Measurements from ENCODE around the gene KIAA1328. TPM values are rescaled to one million over a fixed set of nuclear protein-coding genes. Genes with fewer than 3 reads are reported as not detected.

KIAA1328 gene
- total RNA-seq, 2 donors from 2014 or later = 9.0 to 13.9 TPM

- no peaks in the 10 kb centered on the region for H3K36me3 Mint-ChIP-seq (ENCODE audit: low read depth)
- H3K9me3 ChIP-seq (ENCODE audit: control insufficient read depth, low read length, poor library complexity, severe bottlenecking) = no peaks in the 10 kb centered on the region
- no peaks in the 10 kb centered on the region for H3K27me3 Mint-ChIP-seq
- ATAC-seq = no peak
- H3K4me1 Mint-ChIP-seq = peaks cover 31% of the 10 kb centered on the region
- peak overlapping the region; percentile 4 for H3K27ac Mint-ChIP-seq
- DNase-seq = no peak
- H3K4me3 Mint-ChIP-seq = no peak overlapping the region
These were observed 2.2 kb downstream of the KIAA1328 start for GRCh38 chr18:36831139-36831538.

- H3K4me1 Mint-ChIP-seq = peaks cover 22% of the 10 kb centered on the region
- no peaks in the 10 kb centered on the region for H3K9me3 ChIP-seq (ENCODE audit: control insufficient read depth, low read length, poor library complexity, severe bottlenecking)
- no peak overlapping the region for H3K27ac Mint-ChIP-seq
- ATAC-seq (no peak), DNase-seq (no peak)
- H3K4me3 Mint-ChIP-seq = no peak overlapping the region
- no peaks in the 10 kb centered on the region for H3K27me3 Mint-ChIP-seq
- H3K36me3 Mint-ChIP-seq (ENCODE audit: low read depth) = no peaks in the 10 kb centered on the region
These were observed 4.2 kb downstream of the KIAA1328 start for GRCh38 chr18:36833120-36833519.

- H3K9me3 ChIP-seq (ENCODE audit: control insufficient read depth, low read length, poor library complexity, severe bottlenecking) = no peaks in the 10 kb centered on the region
- no peak overlapping the region for H3K27ac Mint-ChIP-seq
- H3K36me3 Mint-ChIP-seq (ENCODE audit: low read depth) = peaks cover 5% of the 10 kb centered on the region
- ATAC-seq (no peak), DNase-seq (no peak)
- H3K4me1 Mint-ChIP-seq = peaks cover 11% of the 10 kb centered on the region
- H3K4me3 Mint-ChIP-seq = no peak overlapping the region
- no peaks in the 10 kb centered on the region for H3K27me3 Mint-ChIP-seq
These were observed 7.0 kb downstream of the KIAA1328 start for GRCh38 chr18:36835927-36836326.

- H3K4me1 Mint-ChIP-seq = peaks cover 10% of the 10 kb centered on the region
- H3K9me3 ChIP-seq (ENCODE audit: control insufficient read depth, low read length, poor library complexity, severe bottlenecking) = no peaks in the 10 kb centered on the region
- H3K27ac Mint-ChIP-seq = no peak overlapping the region
- no peak overlapping the region for H3K4me3 Mint-ChIP-seq
- ATAC-seq = no peak
- H3K27me3 Mint-ChIP-seq = no peaks in the 10 kb centered on the region
- DNase-seq = no peak
- H3K36me3 Mint-ChIP-seq (ENCODE audit: low read depth) = peaks cover 5% of the 10 kb centered on the region
These were observed 10.9 kb downstream of the KIAA1328 start for GRCh38 chr18:36839835-36840234.

GRCh38 chr18:36843199-36843598, 14.3 kb downstream of the KIAA1328 start:
- Mint-ChIP-seq H3K4me1 (peaks cover 12% of the 10 kb centered on the region), H3K36me3 (ENCODE audit: low read depth) (peaks cover 9% of the 10 kb centered on the region), H3K4me3 (no peak overlapping the region), H3K27ac (no peak overlapping the region), H3K27me3 (no peaks in the 10 kb centered on the region)
- H3K9me3 ChIP-seq (ENCODE audit: control insufficient read depth, low read length, poor library complexity, severe bottlenecking) = no peaks in the 10 kb centered on the region
- ATAC-seq (no peak), DNase-seq (no peak)

GRCh38 chr18:36843784-36844183, 14.9 kb downstream of the KIAA1328 start:
- H3K36me3 Mint-ChIP-seq (ENCODE audit: low read depth) = peaks cover 9% of the 10 kb centered on the region
- H3K4me3 Mint-ChIP-seq = no peak overlapping the region
- H3K9me3 ChIP-seq (ENCODE audit: control insufficient read depth, low read length, poor library complexity, severe bottlenecking) = no peaks in the 10 kb centered on the region
- H3K27ac Mint-ChIP-seq = no peak overlapping the region
- ATAC-seq (no peak), DNase-seq (no peak)
- no peaks in the 10 kb centered on the region for H3K27me3 Mint-ChIP-seq
- H3K4me1 Mint-ChIP-seq = peaks cover 12% of the 10 kb centered on the region

- ATAC-seq = no peak
- peaks cover 3% of the 10 kb centered on the region for H3K4me1 Mint-ChIP-seq
These were observed 19.7 kb downstream of the KIAA1328 start for GRCh38 chr18:36848609-36849008.

GRCh38 chr18:36849288-36850006, 20.5 kb downstream of the KIAA1328 start:
- no peak for ATAC-seq
- H3K4me3 Mint-ChIP-seq = no peak overlapping the region
- peaks cover 5% of the 10 kb centered on the region for H3K36me3 Mint-ChIP-seq (ENCODE audit: low read depth)
- no peak for DNase-seq
- H3K27me3 Mint-ChIP-seq = no peaks in the 10 kb centered on the region
- no peak overlapping the region for H3K27ac Mint-ChIP-seq
- peaks cover 3% of the 10 kb centered on the region for H3K4me1 Mint-ChIP-seq
- peaks cover 5% of the 10 kb centered on the region for H3K9me3 ChIP-seq (ENCODE audit: control insufficient read depth, low read length, poor library complexity, severe bottlenecking)

More at GRCh38 chr18:36848609-36849008, 19.7 kb downstream of the KIAA1328 start:
- no peak for DNase-seq
- H3K9me3 ChIP-seq (ENCODE audit: control insufficient read depth, low read length, poor library complexity, severe bottlenecking) = peaks cover 5% of the 10 kb centered on the region
- H3K4me3 Mint-ChIP-seq = no peak overlapping the region
- H3K27ac Mint-ChIP-seq = no peak overlapping the region
- no peaks in the 10 kb centered on the region for H3K27me3 Mint-ChIP-seq
- peaks cover 5% of the 10 kb centered on the region for H3K36me3 Mint-ChIP-seq (ENCODE audit: low read depth)

- ATAC-seq = no peak
- H3K36me3 Mint-ChIP-seq (ENCODE audit: low read depth) = peaks cover 5% of the 10 kb centered on the region
- peaks cover 5% of the 10 kb centered on the region for H3K9me3 ChIP-seq (ENCODE audit: control insufficient read depth, low read length, poor library complexity, severe bottlenecking)
These were observed 21.7 kb downstream of the KIAA1328 start for GRCh38 chr18:36850527-36851201.

GRCh38 chr18:36851202-36851590, 22.3 kb downstream of the KIAA1328 start:
- Mint-ChIP-seq H3K36me3 (ENCODE audit: low read depth) (peaks cover 6% of the 10 kb centered on the region), H3K4me1 (peaks cover 6% of the 10 kb centered on the region)
- no peak for DNase-seq

More at GRCh38 chr18:36850527-36851201, 21.7 kb downstream of the KIAA1328 start:
- Mint-ChIP-seq H3K27me3 (no peaks in the 10 kb centered on the region), H3K4me3 (no peak overlapping the region), H3K4me1 (peaks cover 4% of the 10 kb centered on the region), H3K27ac (no peak overlapping the region)
- DNase-seq = no peak

GRCh38 chr18:36856815-36857214, 27.9 kb downstream of the KIAA1328 start:
- Mint-ChIP-seq H3K36me3 (ENCODE audit: low read depth) (peaks cover 4% of the 10 kb centered on the region), H3K27ac (no peak overlapping the region), H3K4me3 (no peak overlapping the region), H3K4me1 (peaks cover 6% of the 10 kb centered on the region), H3K27me3 (no peaks in the 10 kb centered on the region)
- ATAC-seq (no peak), DNase-seq (no peak)
- peaks cover 5% of the 10 kb centered on the region for H3K9me3 ChIP-seq (ENCODE audit: control insufficient read depth, low read length, poor library complexity, severe bottlenecking)

More at GRCh38 chr18:36851202-36851590, 22.3 kb downstream of the KIAA1328 start:
- Mint-ChIP-seq H3K27ac (no peak overlapping the region), H3K27me3 (no peaks in the 10 kb centered on the region), H3K4me3 (no peak overlapping the region)
- no peak for ATAC-seq
- H3K9me3 ChIP-seq (ENCODE audit: control insufficient read depth, low read length, poor library complexity, severe bottlenecking) = peaks cover 5% of the 10 kb centered on the region

GRCh38 chr18:36862182-36862581, 33.3 kb downstream of the KIAA1328 start:
- ATAC-seq = no peak
- Mint-ChIP-seq H3K4me1 (peaks cover 7% of the 10 kb centered on the region), H3K27me3 (no peaks in the 10 kb centered on the region), H3K4me3 (no peak overlapping the region), H3K27ac (no peak overlapping the region), H3K36me3 (ENCODE audit: low read depth) (peaks cover 9% of the 10 kb centered on the region)
- no peaks in the 10 kb centered on the region for H3K9me3 ChIP-seq (ENCODE audit: control insufficient read depth, low read length, poor library complexity, severe bottlenecking)
- DNase-seq = no peak

- H3K9me3 ChIP-seq (ENCODE audit: control insufficient read depth, low read length, poor library complexity, severe bottlenecking) = no peaks in the 10 kb centered on the region
- H3K27me3 Mint-ChIP-seq = no peaks in the 10 kb centered on the region
- H3K27ac Mint-ChIP-seq = no peak overlapping the region
- ATAC-seq = no peak
- H3K4me3 Mint-ChIP-seq = no peak overlapping the region
- H3K36me3 Mint-ChIP-seq (ENCODE audit: low read depth) = peaks cover 9% of the 10 kb centered on the region
- no peak for DNase-seq
- peaks cover 5% of the 10 kb centered on the region for H3K4me1 Mint-ChIP-seq
These were observed 38.1 kb downstream of the KIAA1328 start for GRCh38 chr18:36867056-36867455.

- no peaks in the 10 kb centered on the region for H3K9me3 ChIP-seq (ENCODE audit: control insufficient read depth, low read length, poor library complexity, severe bottlenecking)
- no peak overlapping the region for H3K4me3 Mint-ChIP-seq
- ATAC-seq (no peak), DNase-seq (no peak)
- H3K4me1 Mint-ChIP-seq = no peaks in the 10 kb centered on the region
- no peaks in the 10 kb centered on the region for H3K36me3 Mint-ChIP-seq (ENCODE audit: low read depth)
- H3K27me3 Mint-ChIP-seq = no peaks in the 10 kb centered on the region
- H3K27ac Mint-ChIP-seq = no peak overlapping the region
These were observed 42.9 kb downstream of the KIAA1328 start for GRCh38 chr18:36871801-36872200.
